OCI-LY7 (cell line): ENCODE measurements around the gene KCNIP3.

ENCODE experiments used
- CTCF ChIP-seq: fragments of 200-600 bp; sonication (generic); conservative IDR thresholded peaks from 2 replicates; pipeline ENCODE4 v1.5.1; 2014; ENCODE audit warnings: mild to moderate bottlenecking, antibody characterized with exemption, low read length, moderate library complexity, mixed read lengths
- EZH2phosphoT487 ChIP-seq: fragments of 200-600 bp; sonication (generic); IDR thresholded peaks from 2 replicates; pipeline ENCODE4 v1.6.1; 2018; ENCODE audit warnings: low read depth, borderline replicate concordance, mild to moderate bottlenecking, mixed run types, antibody characterized with exemption, low read length, moderate library complexity, mixed read lengths

DNA sequence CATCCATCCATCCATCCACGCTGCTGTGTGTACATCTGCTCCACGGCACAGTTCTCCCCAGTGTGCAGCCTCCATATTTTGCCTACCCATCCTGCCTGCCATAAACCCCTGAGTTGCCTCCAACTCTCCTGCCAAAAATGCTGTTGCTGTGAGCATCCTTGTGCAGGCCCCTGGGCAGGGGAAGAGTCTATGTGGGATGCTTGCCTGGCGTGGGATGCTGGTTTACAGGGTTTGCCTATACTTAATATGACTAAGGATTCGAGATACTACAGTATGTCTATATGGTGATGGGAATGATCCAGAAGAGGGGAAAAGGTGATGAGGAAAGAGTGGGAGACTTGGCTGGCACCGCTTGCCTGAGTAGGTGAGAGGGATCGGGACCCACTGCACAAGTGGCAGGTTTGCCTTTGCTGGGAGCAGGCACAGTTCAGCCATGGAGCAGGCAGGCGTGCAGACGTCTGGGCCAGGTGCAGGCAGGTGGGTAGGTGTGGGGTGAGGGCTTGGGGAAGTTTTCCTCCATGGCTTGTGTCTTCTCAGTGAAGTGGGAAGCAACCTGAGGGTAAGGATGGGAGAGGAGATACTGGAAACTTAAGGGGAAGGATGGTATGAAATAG, 75.2 kb downstream of the KCNIP3 start:
- no peak for TF ChIP-seq CTCF
- no peak for TF ChIP-seq EZH2phosphoT487
